GM23248 (cell line): ENCODE measurements around the gene EIF3K.

Experiments used
- EZH2 ChIP-seq: fragments of 200-600 bp; sonication (generic); IDR thresholded peaks from 2 replicates; pipeline ENCODE4 v1.6.1; 2018; ENCODE audit warnings: antibody characterized with exemption, mild to moderate bottlenecking; ENCODE audit not compliant: insufficient read depth, poor library complexity, severe bottlenecking
- EZH2phosphoT487 ChIP-seq: fragments of 200-600 bp; sonication (generic); IDR thresholded peaks from 2 replicates; pipeline ENCODE4 v1.6.1; 2018; ENCODE audit warnings: antibody characterized with exemption, moderate library complexity, mild to moderate bottlenecking, low read depth; ENCODE audit not compliant: insufficient read depth

DNA sequence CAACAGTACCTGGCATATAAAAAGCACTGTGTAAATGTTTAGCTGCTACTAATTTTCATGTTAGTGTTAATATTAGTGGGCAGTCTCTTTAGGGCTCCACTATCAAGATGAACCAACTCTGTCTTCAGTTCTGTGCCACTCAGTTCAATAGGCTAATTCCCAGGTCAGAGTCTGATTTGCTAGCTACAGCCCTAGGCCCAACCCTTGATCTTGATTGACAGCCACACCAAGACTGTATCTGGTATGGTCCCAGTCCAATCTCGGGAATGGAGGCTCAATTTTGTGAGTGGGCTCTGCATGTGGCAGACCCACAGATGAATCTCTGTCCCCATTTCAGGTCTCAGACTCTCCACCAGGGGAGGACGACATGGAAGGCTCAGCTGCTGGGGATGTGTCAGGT, 47.3 kb upstream of the EIF3K start:
- TF ChIP-seq EZH2 (no peak), EZH2phosphoT487 (no peak)
